ENCODE data around the gene DNA2. TPM values are rescaled to one million over a fixed set of nuclear protein-coding genes. Genes with fewer than 3 reads are reported as not detected.

Gene DNA2
- total and polyA plus RNA-seq, 2 of the 13 experiments (the other 11 are each of a cell fraction or from before 2014, with no cell fraction given) = 4.8 to 27.3 TPM

DNA sequence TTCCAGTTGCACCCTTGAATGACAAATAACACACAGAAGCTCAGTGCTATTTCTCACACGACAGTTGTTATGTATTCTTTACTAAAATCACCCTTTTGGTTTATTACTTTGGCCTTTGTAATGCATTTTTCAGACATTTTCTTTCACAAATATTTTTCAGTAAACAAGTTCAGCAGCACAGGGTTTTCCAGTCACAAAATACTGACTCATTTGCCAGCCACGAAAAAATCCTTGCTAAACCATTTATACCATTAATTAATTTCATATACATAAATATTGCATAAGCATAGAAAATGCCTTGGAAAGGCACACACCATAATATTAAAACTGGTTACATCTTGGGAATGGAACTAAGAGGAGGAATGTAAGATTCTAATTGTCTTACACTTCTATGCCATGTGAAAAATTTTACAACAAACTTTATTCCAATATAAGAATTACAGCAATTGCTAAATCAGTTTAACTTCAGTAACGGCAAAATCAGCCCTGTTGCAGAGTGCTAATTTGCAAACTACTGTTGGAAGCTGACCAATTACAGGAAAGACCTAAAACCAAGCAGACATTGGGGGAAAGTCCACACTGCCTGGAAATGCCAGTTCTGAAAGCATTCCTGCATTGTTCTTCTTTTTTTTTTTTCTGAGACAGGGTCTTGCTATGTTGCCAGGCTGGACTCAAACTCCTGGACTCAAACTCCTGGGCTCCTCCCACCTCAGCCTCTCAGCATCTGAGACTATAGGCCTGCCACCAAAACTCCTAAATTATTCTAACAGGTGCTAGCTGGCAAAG is 107.5 kb downstream of the DNA2 start (continued):
- TF ChIP-seq, protein P1, sequence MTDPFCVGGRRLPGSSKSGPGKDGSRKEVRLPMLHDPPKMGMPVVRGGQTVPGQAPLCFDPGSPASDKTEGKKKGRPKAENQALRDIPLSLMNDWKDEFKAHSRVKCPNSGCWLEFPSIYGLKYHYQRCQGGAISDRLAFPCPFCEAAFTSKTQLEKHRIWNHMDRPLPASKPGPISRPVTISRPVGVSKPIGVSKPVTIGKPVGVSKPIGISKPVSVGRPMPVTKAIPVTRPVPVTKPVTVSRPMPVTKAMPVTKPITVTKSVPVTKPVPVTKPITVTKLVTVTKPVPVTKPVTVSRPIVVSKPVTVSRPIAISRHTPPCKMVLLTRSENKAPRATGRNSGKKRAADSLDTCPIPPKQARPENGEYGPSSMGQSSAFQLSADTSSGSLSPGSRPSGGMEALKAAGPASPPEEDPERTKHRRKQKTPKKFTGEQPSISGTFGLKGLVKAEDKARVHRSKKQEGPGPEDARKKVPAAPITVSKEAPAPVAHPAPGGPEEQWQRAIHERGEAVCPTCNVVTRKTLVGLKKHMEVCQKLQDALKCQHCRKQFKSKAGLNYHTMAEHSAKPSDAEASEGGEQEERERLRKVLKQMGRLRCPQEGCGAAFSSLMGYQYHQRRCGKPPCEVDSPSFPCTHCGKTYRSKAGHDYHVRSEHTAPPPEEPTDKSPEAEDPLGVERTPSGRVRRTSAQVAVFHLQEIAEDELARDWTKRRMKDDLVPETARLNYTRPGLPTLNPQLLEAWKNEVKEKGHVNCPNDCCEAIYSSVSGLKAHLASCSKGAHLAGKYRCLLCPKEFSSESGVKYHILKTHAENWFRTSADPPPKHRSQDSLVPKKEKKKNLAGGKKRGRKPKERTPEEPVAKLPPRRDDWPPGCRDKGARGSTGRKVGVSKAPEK (CRISPR knock-in tag; IDR thresholded peaks at IDR 0.05; ENCODE audit: borderline replicate concordance) = no peak
- TF ChIP-seq, protein P2, sequence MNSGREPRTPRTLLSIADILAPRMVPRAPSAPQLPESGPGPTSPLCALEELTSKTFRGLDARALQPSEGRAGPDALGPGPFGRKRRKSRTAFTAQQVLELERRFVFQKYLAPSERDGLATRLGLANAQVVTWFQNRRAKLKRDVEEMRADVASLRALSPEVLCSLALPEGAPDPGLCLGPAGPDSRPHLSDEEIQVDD (CRISPR knock-in tag; IDR thresholded peaks at IDR 0.05; ENCODE audit: borderline replicate concordance) = no peak
- TF ChIP-seq TGIF2 (CRISPR knock-in tag; IDR thresholded peaks at IDR 0.05) (no peak), SOX13 (IDR thresholded peaks at IDR 0.05) (no peak), SOX13 (CRISPR knock-in tag; conservative IDR thresholded peaks at IDR 0.05 in 1 of 2, IDR thresholded peaks at IDR 0.05 in 1 of 2) (no peak)

Small RNA genes lying within 50 kb of the gene (small RNA-seq; reads per million reads assigned to genes)
- gene RF00019 (ENCODE audit: insufficient read depth in 2 of 3, insufficient read length in 3 of 3, low read depth in 2 of 3, low replicate concordance in 1 of 3) = 0 reads per million in 3 experiments
- 0 reads per million in 3 experiments for gene RNA5SP319 (ENCODE audit: insufficient read depth in 2 of 3, insufficient read length in 3 of 3, low read depth in 2 of 3, low replicate concordance in 1 of 3)

Other genes starting within 250 kb of the DNA2 start
- 0.07 TPM in 1 of 2 replicates, not detected in the other for gene ATOH7, start 239.9 kb downstream of the DNA2 start, total RNA-seq (2016; rRNA removed; fragmentation: Illumina TruSeq; extraction: Trizol)
- gene ATOH7, start 239.9 kb downstream of the DNA2 start, polyA plus RNA-seq (2011; rRNA removed) = 0.11 TPM in 1 of 2 replicates, not detected in the other
- gene HNRNPH3, start 139.9 kb downstream of the DNA2 start, total RNA-seq (2016; rRNA removed; fragmentation: Illumina TruSeq; extraction: Trizol) = 46.0 and 84.5 TPM in 2 replicates
- gene HNRNPH3, start 139.9 kb downstream of the DNA2 start, polyA plus RNA-seq (2011; rRNA removed) = 31.3 and 47.7 TPM in 2 replicates
- gene PBLD, start 139.0 kb downstream of the DNA2 start, total RNA-seq (2016; rRNA removed; fragmentation: Illumina TruSeq; extraction: Trizol) = 3.0 and 3.1 TPM in 2 replicates
- gene PBLD, start 139.0 kb downstream of the DNA2 start, polyA plus RNA-seq (2011; rRNA removed) = 0.42 and 0.52 TPM in 2 replicates
- 10.5 and 16.1 TPM in 2 replicates for gene RUFY2, start 64.7 kb downstream of the DNA2 start, total RNA-seq (2016; rRNA removed; fragmentation: Illumina TruSeq; extraction: Trizol)
- gene RUFY2, start 64.7 kb downstream of the DNA2 start, polyA plus RNA-seq (2011; rRNA removed) = 6.9 and 10.1 TPM in 2 replicates
- 13.9 and 15.5 TPM in 2 replicates for gene SLC25A16, start 55.5 kb upstream of the DNA2 start, total RNA-seq (2016; rRNA removed; fragmentation: Illumina TruSeq; extraction: Trizol)
- 7.8 and 9.9 TPM in 2 replicates for gene SLC25A16, start 55.5 kb upstream of the DNA2 start, polyA plus RNA-seq (2011; rRNA removed)
- gene TET1, start 88.4 kb upstream of the DNA2 start, total RNA-seq (2016; rRNA removed; fragmentation: Illumina TruSeq; extraction: Trizol) = 7.3 and 10.6 TPM in 2 replicates
- gene TET1, start 88.4 kb upstream of the DNA2 start, polyA plus RNA-seq (2011; rRNA removed) = 4.7 and 6.9 TPM in 2 replicates
- gene CCAR1, start 249.3 kb upstream of the DNA2 start, total RNA-seq (2016; rRNA removed; fragmentation: Illumina TruSeq; extraction: Trizol) = 81.6 and 104 TPM in 2 replicates
- gene CCAR1, start 249.3 kb upstream of the DNA2 start, polyA plus RNA-seq (2011; rRNA removed) = 54.2 and 74.5 TPM in 2 replicates

All from HepG2 (cell line).